Neural cell (in vitro differentiated cells): Measurements from ENCODE around the gene FMN2. TPM values are rescaled to one million over a fixed set of nuclear protein-coding genes. Genes with fewer than 3 reads are reported as not detected.

Experiments
- H2AFZ ChIP-seq: fragments of 200-600, 300-800 bp; sonication (generic), shearing (Covaris generic); 2 replicates; pipeline ENCODE4 v1.6.0; 2014; ENCODE audit warnings: low read depth, mild to moderate bottlenecking, antibody characterized with exemption, low read length, moderate library complexity
- H3F3A ChIP-seq: fragments of 200-600 bp; shearing (Covaris generic); 2 replicates; pipeline ENCODE4 v1.6.1; 2016; ENCODE audit warnings: mild to moderate bottlenecking, moderate library complexity, mixed read lengths, antibody characterized with exemption, low read length; ENCODE audit not compliant: insufficient read depth, poor library complexity, severe bottlenecking
- H3K27ac ChIP-seq: fragments of 200-600, 300-800 bp; sonication (generic), shearing (Covaris generic); 2 replicates; pipeline ENCODE4 v1.5.1; 2014; ENCODE audit warnings: mild to moderate bottlenecking, low read length, moderate library complexity
- H3K27me3 ChIP-seq: fragments of 300-800, 200-600 bp; sonication (generic), shearing (Covaris generic); 2 replicates; pipeline ENCODE4 v1.6.0; 2014; ENCODE audit warnings: mild to moderate bottlenecking, low read depth, low read length, moderate library complexity; ENCODE audit not compliant: insufficient read depth
- H3K36me3 ChIP-seq: fragments of 300-800, 200-600 bp; sonication (generic), shearing (Covaris generic); 2 replicates; pipeline ENCODE4 v1.5.1; 2014; ENCODE audit warnings: mild to moderate bottlenecking, antibody characterized with exemption, low read length, moderate library complexity; ENCODE audit not compliant: insufficient read depth
- H3K4me2 ChIP-seq: fragments of 300-800, 200-600 bp; sonication (generic), shearing (Covaris generic); 2 replicates; pipeline ENCODE4 v1.6.0; 2014; ENCODE audit warnings: mild to moderate bottlenecking, low read length
- H3K4me3 ChIP-seq: fragments of 300-800, 200-600 bp; sonication (generic), shearing (Covaris generic); 2 replicates; pipeline ENCODE4 v1.5.1; 2014; ENCODE audit warnings: mild to moderate bottlenecking, low read length, moderate library complexity
- H3K79me2 ChIP-seq: fragments of 200-600 bp; shearing (Covaris generic); replicated peaks from 2 replicates; pipeline ENCODE4 v1.6.0; 2014; ENCODE audit warnings: mild to moderate bottlenecking, low read length, moderate library complexity; ENCODE audit not compliant: insufficient read depth
- H3K9ac ChIP-seq: fragments of 300-800, 200-600 bp; sonication (generic), shearing (Covaris generic); 2 replicates; pipeline ENCODE4 v1.6.1; 2016; ENCODE audit warnings: mild to moderate bottlenecking, low read length, mixed read lengths
- H3K9me2 ChIP-seq: fragments of 200-600 bp; shearing (Covaris generic); 2 replicates; pipeline ENCODE4 v1.6.1; 2016; ENCODE audit warnings: mild to moderate bottlenecking, low read length, mixed read lengths; ENCODE audit not compliant: insufficient read depth
- H3K9me3 ChIP-seq: fragments of 200-600, 300-800 bp; sonication (generic), shearing (Covaris generic); 2 replicates; pipeline ENCODE4 v1.6.1; 2016; ENCODE audit warnings: mild to moderate bottlenecking, mixed run types, low read length, moderate library complexity, mixed read lengths
- H4K20me1 ChIP-seq: fragments of 200-600 bp; shearing (Covaris generic); 2 replicates; pipeline ENCODE4 v1.6.1; 2016; ENCODE audit warnings: mild to moderate bottlenecking, mixed run types; ENCODE audit not compliant: insufficient read depth
- EP300 ChIP-seq: fragments of 450-650 bp; conservative IDR thresholded peaks from 2 replicates; pipeline ENCODE4 v1.6.1; 2014; ENCODE audit warnings: antibody characterized with exemption, mild to moderate bottlenecking, moderate library complexity; ENCODE audit not compliant: poor library complexity, severe bottlenecking
- EZH2 ChIP-seq: fragments of 200-600, 300-800 bp; shearing (Covaris generic), sonication (generic); IDR thresholded peaks from 2 replicates; pipeline ENCODE4 v1.6.1; 2014; ENCODE audit warnings: antibody characterized with exemption, low read length, borderline replicate concordance, mild to moderate bottlenecking; ENCODE audit not compliant: insufficient read depth, poor library complexity, severe bottlenecking
- MXI1 ChIP-seq: fragments of 450-650 bp; conservative IDR thresholded peaks from 2 replicates; pipeline ENCODE4 v1.6.1; 2014; ENCODE audit warnings: antibody characterized with exemption, mild to moderate bottlenecking; ENCODE audit not compliant: poor library complexity, severe bottlenecking
- POLR2AphosphoS5 ChIP-seq: IDR thresholded peaks from 2 replicates; pipeline ENCODE4 v1.6.1; 2012
- RAD21 ChIP-seq: fragments of 450-650 bp; conservative IDR thresholded peaks from 2 replicates; pipeline ENCODE4 v1.6.1; 2014; ENCODE audit warnings: antibody characterized with exemption, mild to moderate bottlenecking, moderate library complexity
- SMC3 ChIP-seq: fragments of 450-650 bp; conservative IDR thresholded peaks from 2 replicates; pipeline ENCODE4 v1.6.1; 2014; ENCODE audit warnings: antibody characterized with exemption, mild to moderate bottlenecking, moderate library complexity; ENCODE audit not compliant: poor library complexity
- TAF1 ChIP-seq: IDR thresholded peaks from 2 replicates; pipeline ENCODE4 v1.6.1; 2012; ENCODE audit warnings: low read depth
- polyA plus RNA-seq: library from polyadenylated mRNA; depleted of rRNA; stranded (reverse); fragments of >200 nt; gene quantifications from 2 replicates; pipeline ENCODE4 v1.2.3, GENCODE V29; 2014
- TF ChIP-seq, protein P1 (sequence below): fragments of 450-650 bp; IDR thresholded peaks from 2 replicates; pipeline ENCODE4 v1.5.1; 2014; ENCODE audit warnings: antibody characterized with exemption, mild to moderate bottlenecking, moderate library complexity; ENCODE audit not compliant: poor library complexity, severe bottlenecking
- TF ChIP-seq, protein P2 (sequence below): IDR thresholded peaks from 2 replicates; pipeline ENCODE4 v1.6.1; 2012; ENCODE audit warnings: borderline replicate concordance

Gene FMN2
- polyA plus RNA-seq, 1 donor from 2014 or later, result 23.9 TPM

DNA sequence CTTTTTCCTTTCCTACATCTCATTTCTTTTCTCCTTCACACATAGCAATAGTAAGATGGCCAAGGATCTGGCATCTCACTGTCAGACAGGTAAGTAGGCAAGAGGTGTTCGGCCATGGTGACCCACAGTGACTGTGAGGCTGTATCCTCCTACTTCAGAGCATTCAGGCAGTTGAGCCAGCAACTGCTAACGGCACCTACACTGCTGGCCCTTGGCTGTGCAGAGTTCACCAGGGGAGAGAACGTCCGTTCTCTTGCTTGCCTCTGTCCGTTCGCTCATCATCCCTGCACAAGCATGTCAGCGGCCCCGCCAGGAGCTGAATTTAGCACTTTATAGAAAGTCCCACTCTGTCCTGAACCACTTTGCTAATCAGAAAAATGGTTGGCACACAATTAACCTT, 406.7 kb downstream of the FMN2 start:
- Histone ChIP-seq H3K4me3 (no peak overlapping the region), H3K27me3 (peaks cover 3% of the 10 kb centered on the region), H3K4me2 (no peak overlapping the region), H3K9ac (no peak overlapping the region), H3K79me2 (no peaks in the 10 kb centered on the region), H3K9me3 (no peaks in the 10 kb centered on the region), H4K20me1 (no peaks in the 10 kb centered on the region), H3K36me3 (no peaks in the 10 kb centered on the region), H3K27ac (no peak overlapping the region), H3F3A (no peaks in the 10 kb centered on the region), H2AFZ (no peak overlapping the region), H3K9me2 (no peaks in the 10 kb centered on the region)
- TF ChIP-seq MXI1 (no peak), EP300 (no peak), TAF1 (no peak), RAD21 (no peak), SMC3 (no peak)

GRCh38 chr1:240499012-240499411, 407.3 kb downstream of the FMN2 start:
- no peaks in the 10 kb centered on the region for H4K20me1 ChIP-seq
- no peak overlapping the region for H3K9ac ChIP-seq
- H3K4me3 ChIP-seq, result no peak overlapping the region
- no peaks in the 10 kb centered on the region for H3K27me3 ChIP-seq
- no peak overlapping the region for H3K27ac ChIP-seq
- H3K9me3 ChIP-seq, result no peaks in the 10 kb centered on the region
- TF ChIP-seq POLR2AphosphoS5 (no peak), EZH2 (no peak), MXI1 (no peak), RAD21 (no peak)
- TF ChIP-seq, protein P1, sequence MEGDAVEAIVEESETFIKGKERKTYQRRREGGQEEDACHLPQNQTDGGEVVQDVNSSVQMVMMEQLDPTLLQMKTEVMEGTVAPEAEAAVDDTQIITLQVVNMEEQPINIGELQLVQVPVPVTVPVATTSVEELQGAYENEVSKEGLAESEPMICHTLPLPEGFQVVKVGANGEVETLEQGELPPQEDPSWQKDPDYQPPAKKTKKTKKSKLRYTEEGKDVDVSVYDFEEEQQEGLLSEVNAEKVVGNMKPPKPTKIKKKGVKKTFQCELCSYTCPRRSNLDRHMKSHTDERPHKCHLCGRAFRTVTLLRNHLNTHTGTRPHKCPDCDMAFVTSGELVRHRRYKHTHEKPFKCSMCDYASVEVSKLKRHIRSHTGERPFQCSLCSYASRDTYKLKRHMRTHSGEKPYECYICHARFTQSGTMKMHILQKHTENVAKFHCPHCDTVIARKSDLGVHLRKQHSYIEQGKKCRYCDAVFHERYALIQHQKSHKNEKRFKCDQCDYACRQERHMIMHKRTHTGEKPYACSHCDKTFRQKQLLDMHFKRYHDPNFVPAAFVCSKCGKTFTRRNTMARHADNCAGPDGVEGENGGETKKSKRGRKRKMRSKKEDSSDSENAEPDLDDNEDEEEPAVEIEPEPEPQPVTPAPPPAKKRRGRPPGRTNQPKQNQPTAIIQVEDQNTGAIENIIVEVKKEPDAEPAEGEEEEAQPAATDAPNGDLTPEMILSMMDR, result no peak
- H3F3A ChIP-seq, result no peaks in the 10 kb centered on the region
- no peak overlapping the region for H3K4me2 ChIP-seq
- H3K79me2 ChIP-seq, result no peaks in the 10 kb centered on the region
- H3K36me3 ChIP-seq, result no peaks in the 10 kb centered on the region
- H2AFZ ChIP-seq, result no peak overlapping the region
- H3K9me2 ChIP-seq, result no peaks in the 10 kb centered on the region

DNA sequence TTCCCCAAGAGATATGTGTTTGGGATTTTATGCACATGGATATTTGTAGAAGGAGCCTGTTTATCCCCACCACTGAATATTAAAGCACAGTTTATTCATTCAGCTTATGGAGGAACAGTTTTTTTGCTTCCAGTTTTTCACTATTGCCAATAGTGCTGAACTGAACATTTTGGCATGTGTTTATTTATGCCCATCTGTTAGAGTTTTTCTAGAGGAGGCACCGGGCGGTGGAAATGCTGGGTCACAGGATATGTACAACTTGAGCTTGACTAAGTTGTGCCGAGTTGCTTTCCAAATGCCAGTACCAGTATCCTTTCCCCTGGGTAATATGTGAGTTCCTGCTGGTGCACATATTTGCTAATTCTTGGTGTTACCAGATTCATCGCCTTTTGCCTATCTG, 409.0 kb downstream of the FMN2 start:
- no peak overlapping the region for H3K27ac ChIP-seq
- no peaks in the 10 kb centered on the region for H3K79me2 ChIP-seq
- H3K4me2 ChIP-seq, result no peak overlapping the region

More for the DNA sequence above, 409.0 kb downstream of the FMN2 start:
- no peak overlapping the region for H2AFZ ChIP-seq
- no peak overlapping the region for H3K9ac ChIP-seq
- no peaks in the 10 kb centered on the region for H3K9me3 ChIP-seq
- no peak overlapping the region for H3K4me3 ChIP-seq
- H3K27me3 ChIP-seq, result no peaks in the 10 kb centered on the region
- no peaks in the 10 kb centered on the region for H4K20me1 ChIP-seq
- no peaks in the 10 kb centered on the region for H3K36me3 ChIP-seq
- no peak for TF ChIP-seq TAF1
- TF ChIP-seq MXI1, result no peak
- TF ChIP-seq, protein P1, result no peak
- TF ChIP-seq SMC3, result no peak
- no peak for TF ChIP-seq RAD21
- no peak for TF ChIP-seq EP300
- TF ChIP-seq POLR2AphosphoS5, result no peak
- no peak for TF ChIP-seq EZH2
- TF ChIP-seq, protein P2, sequence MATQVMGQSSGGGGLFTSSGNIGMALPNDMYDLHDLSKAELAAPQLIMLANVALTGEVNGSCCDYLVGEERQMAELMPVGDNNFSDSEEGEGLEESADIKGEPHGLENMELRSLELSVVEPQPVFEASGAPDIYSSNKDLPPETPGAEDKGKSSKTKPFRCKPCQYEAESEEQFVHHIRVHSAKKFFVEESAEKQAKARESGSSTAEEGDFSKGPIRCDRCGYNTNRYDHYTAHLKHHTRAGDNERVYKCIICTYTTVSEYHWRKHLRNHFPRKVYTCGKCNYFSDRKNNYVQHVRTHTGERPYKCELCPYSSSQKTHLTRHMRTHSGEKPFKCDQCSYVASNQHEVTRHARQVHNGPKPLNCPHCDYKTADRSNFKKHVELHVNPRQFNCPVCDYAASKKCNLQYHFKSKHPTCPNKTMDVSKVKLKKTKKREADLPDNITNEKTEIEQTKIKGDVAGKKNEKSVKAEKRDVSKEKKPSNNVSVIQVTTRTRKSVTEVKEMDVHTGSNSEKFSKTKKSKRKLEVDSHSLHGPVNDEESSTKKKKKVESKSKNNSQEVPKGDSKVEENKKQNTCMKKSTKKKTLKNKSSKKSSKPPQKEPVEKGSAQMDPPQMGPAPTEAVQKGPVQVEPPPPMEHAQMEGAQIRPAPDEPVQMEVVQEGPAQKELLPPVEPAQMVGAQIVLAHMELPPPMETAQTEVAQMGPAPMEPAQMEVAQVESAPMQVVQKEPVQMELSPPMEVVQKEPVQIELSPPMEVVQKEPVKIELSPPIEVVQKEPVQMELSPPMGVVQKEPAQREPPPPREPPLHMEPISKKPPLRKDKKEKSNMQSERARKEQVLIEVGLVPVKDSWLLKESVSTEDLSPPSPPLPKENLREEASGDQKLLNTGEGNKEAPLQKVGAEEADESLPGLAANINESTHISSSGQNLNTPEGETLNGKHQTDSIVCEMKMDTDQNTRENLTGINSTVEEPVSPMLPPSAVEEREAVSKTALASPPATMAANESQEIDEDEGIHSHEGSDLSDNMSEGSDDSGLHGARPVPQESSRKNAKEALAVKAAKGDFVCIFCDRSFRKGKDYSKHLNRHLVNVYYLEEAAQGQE, result no peak
- no peaks in the 10 kb centered on the region for H3K9me2 ChIP-seq
- H3F3A ChIP-seq, result no peaks in the 10 kb centered on the region
